Ishikawa (cell line): ENCODE measurements around the gene IGFN1.
A peak's percentile ranks its signal among the peaks of the same experiment; 100 is the strongest.

ENCODE experiments used
- CEBPB ChIP-seq: IDR thresholded peaks from 2 replicates; pipeline ENCODE4 v1.6.1; 2012
- CREB1 ChIP-seq: IDR thresholded peaks from 2 replicates; pipeline ENCODE4 v1.6.1; 2012; ENCODE audit warnings: low read depth
- EGR1 ChIP-seq: IDR thresholded peaks from 2 replicates; pipeline ENCODE4 v1.6.1; 2012
- EP300 ChIP-seq: IDR thresholded peaks from 2 replicates; pipeline ENCODE4 v1.6.1; 2012; ENCODE audit warnings: borderline replicate concordance
- FOXM1 ChIP-seq: IDR thresholded peaks from 2 replicates; pipeline ENCODE4 v1.6.1; 2012; ENCODE audit warnings: low read depth, borderline replicate concordance
- NFIC ChIP-seq: IDR thresholded peaks from 2 replicates; pipeline ENCODE4 v1.6.1; 2012
- RAD21 ChIP-seq: IDR thresholded peaks from 2 replicates; pipeline ENCODE4 v1.6.1; 2012; ENCODE audit warnings: low read depth
- REST ChIP-seq: IDR thresholded peaks from 2 replicates; pipeline ENCODE4 v1.6.1; 2012; ENCODE audit warnings: low read depth, mild to moderate bottlenecking
- TAF1 ChIP-seq: IDR thresholded peaks from 2 replicates; pipeline ENCODE4 v1.6.1; 2012; ENCODE audit warnings: low read depth, mild to moderate bottlenecking
- TCF12 ChIP-seq: IDR thresholded peaks from 2 replicates; pipeline ENCODE4 v1.6.1; 2012; ENCODE audit warnings: low read depth
- TEAD4 ChIP-seq: IDR thresholded peaks from 2 replicates; pipeline ENCODE4 v1.6.1; 2012
- YY1 ChIP-seq: IDR thresholded peaks from 2 replicates; pipeline ENCODE4 v1.6.1; 2012; ENCODE audit warnings: low read depth
- ZBTB7A ChIP-seq: IDR thresholded peaks from 2 replicates; pipeline ENCODE4 v1.6.1; 2012; ENCODE audit warnings: low read depth
- TF ChIP-seq, protein P1 (sequence below): IDR thresholded peaks from 2 replicates; pipeline ENCODE4 v1.6.1; 2012
- TF ChIP-seq, protein P2 (sequence below): IDR thresholded peaks from 2 replicates; pipeline ENCODE4 v1.6.1; 2012

The IGFN1 gene

GRCh38 chr1:201149400-201149799 is 41.2 kb upstream of the IGFN1 start:
- TF ChIP-seq TAF1, result no peak
- TF ChIP-seq NFIC, result no peak
- TF ChIP-seq TCF12, result no peak
- peak; percentile 53 for TF ChIP-seq RAD21
- TF ChIP-seq, protein P1, sequence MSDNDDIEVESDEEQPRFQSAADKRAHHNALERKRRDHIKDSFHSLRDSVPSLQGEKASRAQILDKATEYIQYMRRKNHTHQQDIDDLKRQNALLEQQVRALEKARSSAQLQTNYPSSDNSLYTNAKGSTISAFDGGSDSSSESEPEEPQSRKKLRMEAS, result no peak
- TF ChIP-seq ZBTB7A, result no peak

DNA sequence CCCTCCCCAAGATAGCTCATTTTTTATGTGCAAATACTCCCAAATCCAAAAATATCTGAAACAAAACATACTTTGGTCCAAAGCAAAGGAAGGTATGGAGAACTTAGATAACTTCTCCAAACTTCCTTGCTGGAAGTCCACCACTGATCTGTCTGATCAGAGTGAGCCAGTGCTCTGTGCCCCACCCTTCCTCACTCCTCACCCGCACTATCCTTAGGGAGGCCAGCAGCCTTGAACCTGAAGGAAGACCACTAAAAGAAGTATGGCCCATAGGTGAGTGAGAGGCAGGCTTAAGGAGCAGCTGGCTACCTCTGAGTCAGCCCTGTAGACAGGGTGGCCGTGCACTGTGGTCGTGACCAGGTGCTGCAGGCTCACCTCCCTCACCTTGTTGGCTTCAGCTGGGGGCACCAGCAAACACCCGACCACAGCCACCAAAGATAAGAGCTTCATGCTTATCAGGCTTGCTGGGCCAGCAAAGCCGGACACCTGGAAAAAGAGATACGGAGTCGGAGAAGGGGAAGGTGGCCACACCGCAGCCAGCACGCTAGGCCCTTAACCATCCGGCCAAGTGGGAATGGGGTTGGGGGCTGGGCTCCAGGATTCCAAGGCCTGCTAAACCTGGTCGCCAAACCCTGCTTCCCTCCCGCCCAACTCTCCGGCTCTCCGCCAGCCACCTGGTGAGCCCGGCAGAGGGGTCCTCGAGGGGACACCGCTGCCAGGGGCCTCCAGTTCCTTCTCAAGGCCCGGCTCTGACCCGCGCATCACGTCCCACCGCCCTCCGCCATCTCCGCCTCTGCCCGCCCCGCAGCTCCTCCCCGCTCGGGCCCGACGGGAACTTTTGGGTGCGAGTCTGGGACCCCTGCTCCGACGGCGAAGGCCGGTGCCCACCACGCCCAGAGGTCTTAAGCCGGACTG is 36.9 kb upstream of the IGFN1 start:
- TF ChIP-seq, protein P2, sequence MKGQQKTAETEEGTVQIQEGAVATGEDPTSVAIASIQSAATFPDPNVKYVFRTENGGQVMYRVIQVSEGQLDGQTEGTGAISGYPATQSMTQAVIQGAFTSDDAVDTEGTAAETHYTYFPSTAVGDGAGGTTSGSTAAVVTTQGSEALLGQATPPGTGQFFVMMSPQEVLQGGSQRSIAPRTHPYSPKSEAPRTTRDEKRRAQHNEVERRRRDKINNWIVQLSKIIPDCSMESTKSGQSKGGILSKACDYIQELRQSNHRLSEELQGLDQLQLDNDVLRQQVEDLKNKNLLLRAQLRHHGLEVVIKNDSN, result no peak
- TF ChIP-seq, protein P1, result peak; percentile 13; the same call in 1 of the 2 replicates
- TF ChIP-seq CREB1 (no peak), FOXM1 (no peak), TAF1 (peak; percentile 39; the same call in 1 of the 2 replicates), ZBTB7A (peak; percentile 85), EP300 (no peak), CEBPB (no peak), YY1 (peak; percentile 70), TEAD4 (no peak), EGR1 (no peak), REST (no peak), RAD21 (no peak), NFIC (no peak), TCF12 (no peak)

- TF ChIP-seq CEBPB (peak; percentile 100), EP300 (0 out of 2 replicates have a peak, but pooled peaks have one; percentile 22), EGR1 (no peak), CREB1 (peak; percentile 17; the same call in 1 of the 2 replicates), ZBTB7A (peak; percentile 76; the same call in 1 of the 2 replicates), TAF1 (0 out of 2 replicates have a peak, but pooled peaks have one; percentile 7)
Observed at GRCh38 chr1:201154389-201155165, 36.0 kb upstream of the IGFN1 start, which contains the start of gene TMEM9. Gene TMEM9, minus strand, starts transcription at chr1:201154474. Its CDS starts 551 bp downstream, at chr1:201153923.

DNA sequence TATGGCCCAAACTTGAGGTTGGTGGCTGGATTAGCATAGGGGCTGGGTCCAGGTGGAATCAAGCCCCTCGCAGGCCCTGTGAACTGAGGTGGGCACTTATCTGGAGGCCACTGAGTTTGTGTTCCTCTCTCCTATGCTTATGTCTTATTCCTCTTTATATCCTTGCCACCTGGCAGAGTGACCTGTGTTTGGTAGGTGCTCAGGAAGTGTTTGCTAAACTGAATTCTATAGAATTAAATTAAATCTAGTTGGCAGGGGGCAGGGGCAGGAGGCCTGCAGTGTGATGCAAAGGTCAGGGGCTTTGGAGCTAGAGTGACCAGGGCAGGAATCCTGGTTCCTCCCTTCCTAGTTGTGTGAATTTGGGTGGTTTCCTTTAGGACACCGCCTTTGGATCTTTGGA is 35.3 kb upstream of the IGFN1 start:
- TF ChIP-seq YY1, result no peak
- TF ChIP-seq, protein P1, result no peak
- no peak for TF ChIP-seq ZBTB7A
- no peak for TF ChIP-seq RAD21
- no peak for TF ChIP-seq CEBPB
- TF ChIP-seq, protein P2, result no peak
- no peak for TF ChIP-seq FOXM1
- TF ChIP-seq TCF12, result no peak
- TF ChIP-seq CREB1, result no peak
- TF ChIP-seq NFIC, result no peak
- no peak for TF ChIP-seq TAF1
- TF ChIP-seq EP300, result no peak
- TF ChIP-seq EGR1, result no peak

DNA sequence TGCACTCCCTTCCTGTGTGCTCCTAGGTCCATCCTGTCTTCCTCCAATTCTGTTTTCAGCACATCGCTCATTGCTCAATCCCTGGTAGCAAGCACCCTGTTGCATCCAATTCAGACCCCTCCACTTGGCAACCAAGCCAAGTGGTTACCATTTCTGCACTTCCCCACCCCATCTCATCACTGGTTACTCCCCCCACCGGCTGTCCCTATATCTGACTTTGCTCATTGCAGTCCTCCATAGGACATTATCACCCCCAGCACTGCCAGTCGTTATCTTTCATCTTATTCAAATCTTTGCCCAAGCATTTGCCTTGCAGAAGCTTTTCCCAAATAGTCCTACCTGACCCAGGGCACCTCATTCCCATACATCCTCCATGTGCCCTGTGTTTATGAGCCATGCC is 34.3 kb upstream of the IGFN1 start:
- TF ChIP-seq EP300 (no peak), REST (no peak), TEAD4 (no peak), CREB1 (no peak), RAD21 (no peak), NFIC (no peak), TAF1 (no peak), FOXM1 (no peak), YY1 (no peak), CEBPB (no peak), TCF12 (no peak), ZBTB7A (no peak), EGR1 (no peak)
- TF ChIP-seq, protein P1, result no peak
- TF ChIP-seq, protein P2, result no peak
